Activated naive CD8-positive, alpha-beta T cell (primary cell): ENCODE measurements around the gene GGT6.
"Not testable (repeated sequence)": the region's sequence is repeated elsewhere in the genome, so short reads cannot be mapped to it uniquely, and the experiment has no call there.

Experiments
- H3K27ac Mint-ChIP-seq: one replicate; pipeline ENCODE4 v1.8.0; 2021; ENCODE audit warnings: mixed read lengths
- H3K27me3 Mint-ChIP-seq: one replicate; pipeline ENCODE4 v1.8.0; 2021; ENCODE audit warnings: mixed read lengths
- H3K36me3 Mint-ChIP-seq: one replicate; pipeline ENCODE4 v1.8.0; 2021; ENCODE audit warnings: mixed read lengths
- H3K4me1 Mint-ChIP-seq: one replicate; pipeline ENCODE4 v1.8.0; 2021; ENCODE audit warnings: low read depth, mixed read lengths
- H3K4me3 Mint-ChIP-seq: one replicate; pipeline ENCODE4 v1.8.0; 2021; ENCODE audit warnings: mild to moderate bottlenecking, mixed read lengths
- H3K9me3 Mint-ChIP-seq: one replicate; pipeline ENCODE4 v1.8.0; 2021; ENCODE audit warnings: low read depth, mixed read lengths

The GGT6 gene

GRCh38 chr17:4595685-4596342 is 35.4 kb upstream of the GGT6 start:
- H3K36me3 Mint-ChIP-seq, H3K27me3 Mint-ChIP-seq, H3K9me3 Mint-ChIP-seq, H3K27ac Mint-ChIP-seq, H3K4me1 Mint-ChIP-seq, H3K4me3 Mint-ChIP-seq: not testable (repeated sequence)

- peaks cover 2% of the 10 kb centered on the region for H3K4me1 Mint-ChIP-seq
- no peak overlapping the region for H3K4me3 Mint-ChIP-seq
- H3K36me3 Mint-ChIP-seq: no peaks in the 10 kb centered on the region
- H3K27ac Mint-ChIP-seq: no peak overlapping the region
- H3K9me3 Mint-ChIP-seq: no peaks in the 10 kb centered on the region
- no peaks in the 10 kb centered on the region for H3K27me3 Mint-ChIP-seq
These were observed 34.7 kb upstream of the GGT6 start for GRCh38 chr17:4594931-4595684.

- no peak overlapping the region for H3K27ac Mint-ChIP-seq
- H3K27me3 Mint-ChIP-seq: no peaks in the 10 kb centered on the region
- H3K36me3 Mint-ChIP-seq: no peaks in the 10 kb centered on the region
- H3K4me3 Mint-ChIP-seq: no peak overlapping the region
- H3K4me1 Mint-ChIP-seq: peaks cover 2% of the 10 kb centered on the region
- H3K9me3 Mint-ChIP-seq: no peaks in the 10 kb centered on the region
These were observed 34.0 kb upstream of the GGT6 start for GRCh38 chr17:4594406-4594805.

- Mint-ChIP-seq H3K4me1 (peaks cover 2% of the 10 kb centered on the region), H3K9me3 (no peaks in the 10 kb centered on the region), H3K4me3 (no peak overlapping the region), H3K27me3 (no peaks in the 10 kb centered on the region), H3K36me3 (no peaks in the 10 kb centered on the region), H3K27ac (no peak overlapping the region)
These were observed 32.6 kb upstream of the GGT6 start for GRCh38 chr17:4593021-4593421.

GRCh38 chr17:4592240-4593005 is 32.0 kb upstream of the GGT6 start:
- Mint-ChIP-seq H3K27me3 (no peaks in the 10 kb centered on the region), H3K9me3 (no peaks in the 10 kb centered on the region), H3K4me3 (no peak overlapping the region), H3K27ac (no peak overlapping the region), H3K36me3 (no peaks in the 10 kb centered on the region), H3K4me1 (peaks cover 2% of the 10 kb centered on the region)

- Mint-ChIP-seq H3K36me3 (no peaks in the 10 kb centered on the region), H3K27me3 (no peaks in the 10 kb centered on the region), H3K4me3 (no peak overlapping the region), H3K27ac (no peak overlapping the region), H3K4me1 (peaks cover 2% of the 10 kb centered on the region), H3K9me3 (no peaks in the 10 kb centered on the region)
These were observed 31.2 kb upstream of the GGT6 start for GRCh38 chr17:4591529-4591928.

- no peaks in the 10 kb centered on the region for H3K27me3 Mint-ChIP-seq
- H3K4me3 Mint-ChIP-seq: no peak overlapping the region
- H3K27ac Mint-ChIP-seq: no peak overlapping the region
- H3K9me3 Mint-ChIP-seq: no peaks in the 10 kb centered on the region
- H3K36me3 Mint-ChIP-seq: no peaks in the 10 kb centered on the region
- peaks cover 2% of the 10 kb centered on the region for H3K4me1 Mint-ChIP-seq
These were observed 30.6 kb upstream of the GGT6 start for GRCh38 chr17:4590981-4591453.

- not testable (repeated sequence) for H3K27me3 Mint-ChIP-seq, H3K4me1 Mint-ChIP-seq, H3K36me3 Mint-ChIP-seq, H3K4me3 Mint-ChIP-seq, H3K27ac Mint-ChIP-seq, H3K9me3 Mint-ChIP-seq
These were observed 29.7 kb upstream of the GGT6 start for GRCh38 chr17:4590042-4590441.

GRCh38 chr17:4588898-4589625 is 28.7 kb upstream of the GGT6 start:
- H3K27ac Mint-ChIP-seq: no peak overlapping the region
- no peak overlapping the region for H3K4me3 Mint-ChIP-seq
- H3K4me1 Mint-ChIP-seq: peaks cover 2% of the 10 kb centered on the region
- H3K36me3 Mint-ChIP-seq: no peaks in the 10 kb centered on the region
- no peaks in the 10 kb centered on the region for H3K9me3 Mint-ChIP-seq
- no peaks in the 10 kb centered on the region for H3K27me3 Mint-ChIP-seq

- H3K27me3 Mint-ChIP-seq: peaks cover 3% of the 10 kb centered on the region
- H3K9me3 Mint-ChIP-seq: no peaks in the 10 kb centered on the region
- peaks cover 6% of the 10 kb centered on the region for H3K4me1 Mint-ChIP-seq
These were observed 28.0 kb upstream of the GGT6 start for GRCh38 chr17:4588391-4588790.

GRCh38 chr17:4587803-4588202 is 27.4 kb upstream of the GGT6 start:
- Mint-ChIP-seq H3K9me3 (no peaks in the 10 kb centered on the region), H3K36me3 (no peaks in the 10 kb centered on the region), H3K27me3 (peaks cover 6% of the 10 kb centered on the region), H3K4me3 (no peak overlapping the region), H3K4me1 (peaks cover 6% of the 10 kb centered on the region), H3K27ac (no peak overlapping the region)

More at GRCh38 chr17:4588391-4588790, 28.0 kb upstream of the GGT6 start:
- H3K27ac Mint-ChIP-seq: no peak overlapping the region
- H3K36me3 Mint-ChIP-seq: no peaks in the 10 kb centered on the region
- no peak overlapping the region for H3K4me3 Mint-ChIP-seq

- H3K9me3 Mint-ChIP-seq: no peaks in the 10 kb centered on the region
- H3K27ac Mint-ChIP-seq: no peak overlapping the region
- H3K4me1 Mint-ChIP-seq: peaks cover 6% of the 10 kb centered on the region
- peaks cover 6% of the 10 kb centered on the region for H3K27me3 Mint-ChIP-seq
- no peak overlapping the region for H3K4me3 Mint-ChIP-seq
- H3K36me3 Mint-ChIP-seq: no peaks in the 10 kb centered on the region
These were observed 26.8 kb upstream of the GGT6 start for GRCh38 chr17:4587195-4587594.

- no peak overlapping the region for H3K27ac Mint-ChIP-seq
- no peaks in the 10 kb centered on the region for H3K9me3 Mint-ChIP-seq
- H3K4me3 Mint-ChIP-seq: peak overlapping the region; percentile 52
These were observed 25.7 kb upstream of the GGT6 start for GRCh38 chr17:4586043-4586442.

GRCh38 chr17:4585638-4585994 is 25.2 kb upstream of the GGT6 start:
- Mint-ChIP-seq H3K27me3 (peaks cover 12% of the 10 kb centered on the region), H3K27ac (no peak overlapping the region), H3K4me3 (peak overlapping the region; percentile 66), H3K4me1 (peaks cover 6% of the 10 kb centered on the region), H3K9me3 (no peaks in the 10 kb centered on the region), H3K36me3 (no peaks in the 10 kb centered on the region)

More at GRCh38 chr17:4586043-4586442, 25.7 kb upstream of the GGT6 start:
- Mint-ChIP-seq H3K27me3 (peaks cover 10% of the 10 kb centered on the region), H3K36me3 (no peaks in the 10 kb centered on the region), H3K4me1 (peaks cover 6% of the 10 kb centered on the region)
